ENCODE measurements around the gene RPL28. TPM values are rescaled to one million over a fixed set of nuclear protein-coding genes. Genes with fewer than 3 reads are reported as not detected.

RPL28 gene
- total RNA-seq, 3 donors from 2014 or later (not counting 1 experiment from before 2014, with no cell fraction given): 1,373 to 1,704 (median 1,679) TPM

DNA sequence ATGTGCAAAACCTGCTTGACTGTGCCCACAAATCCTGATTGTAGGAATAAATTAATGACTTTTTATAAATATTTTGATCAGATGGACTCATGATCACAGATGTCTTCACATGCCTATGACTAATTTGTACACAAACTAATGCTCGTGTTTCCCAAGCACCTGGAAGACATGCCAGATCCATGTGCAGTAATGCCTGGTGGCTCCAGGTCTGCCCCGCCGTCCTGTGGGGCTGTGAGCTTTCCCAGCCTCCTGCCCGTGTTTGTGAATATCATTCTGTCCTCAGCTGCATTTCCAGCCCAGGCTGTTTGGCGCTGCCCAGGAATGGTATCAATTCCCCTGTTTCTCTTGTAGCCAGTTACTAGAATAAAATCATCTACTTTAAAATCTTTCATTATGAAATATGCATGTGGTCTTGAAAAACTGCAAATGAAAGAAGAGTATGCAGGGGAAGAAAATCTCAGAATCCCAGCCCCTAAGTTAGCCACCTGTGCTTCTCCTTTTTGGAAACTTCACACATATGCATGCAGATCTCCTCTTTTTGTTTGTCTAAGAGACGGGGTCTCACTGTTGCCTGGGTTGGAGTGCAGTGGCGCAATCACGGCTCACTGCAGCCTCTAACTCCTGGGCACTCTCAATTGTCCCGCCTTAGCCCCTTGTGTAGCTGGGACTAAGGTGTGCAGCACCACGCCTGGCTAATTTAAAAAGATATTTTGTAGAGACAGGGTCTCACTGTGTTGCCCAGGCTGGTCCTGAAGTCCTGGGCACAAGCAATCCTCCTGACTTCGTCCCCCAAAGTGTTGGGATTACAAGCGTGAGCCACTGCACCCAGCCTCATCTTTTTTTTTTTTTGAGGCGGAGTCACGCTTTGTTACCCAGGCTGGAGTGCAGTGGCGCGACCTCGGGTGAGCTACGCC, 6.2 kb downstream of the RPL28 start:
- no peak overlapping the region for H3K27ac Mint-ChIP-seq
- Histone ChIP-seq H3K36me3 (ENCODE audit: control insufficient read depth, insufficient read depth, low read length) (peaks cover 41% of the 10 kb centered on the region), H3K27ac (ENCODE audit: low read length) (no peak overlapping the region), H3K9me3 (ENCODE audit: control insufficient read depth, insufficient read depth, low read length) (no peaks in the 10 kb centered on the region), H3K4me3 (ENCODE audit: low read length) (no peak overlapping the region), H3K27me3 (ENCODE audit: control insufficient read depth, insufficient read depth, low read length) (no peaks in the 10 kb centered on the region), H3K4me1 (ENCODE audit: control insufficient read depth, insufficient read depth, low read length) (peaks cover 35% of the 10 kb centered on the region)
- H3K4me1 Mint-ChIP-seq: peaks cover 17 to 37% of the 10 kb centered on the region in 2 donors
- H3K36me3 Mint-ChIP-seq: no peaks in the 10 kb centered on the region
- DNase-seq: no peak
- H3K9me3 Mint-ChIP-seq: no peaks in the 10 kb centered on the region
- TF ChIP-seq, protein P1, sequence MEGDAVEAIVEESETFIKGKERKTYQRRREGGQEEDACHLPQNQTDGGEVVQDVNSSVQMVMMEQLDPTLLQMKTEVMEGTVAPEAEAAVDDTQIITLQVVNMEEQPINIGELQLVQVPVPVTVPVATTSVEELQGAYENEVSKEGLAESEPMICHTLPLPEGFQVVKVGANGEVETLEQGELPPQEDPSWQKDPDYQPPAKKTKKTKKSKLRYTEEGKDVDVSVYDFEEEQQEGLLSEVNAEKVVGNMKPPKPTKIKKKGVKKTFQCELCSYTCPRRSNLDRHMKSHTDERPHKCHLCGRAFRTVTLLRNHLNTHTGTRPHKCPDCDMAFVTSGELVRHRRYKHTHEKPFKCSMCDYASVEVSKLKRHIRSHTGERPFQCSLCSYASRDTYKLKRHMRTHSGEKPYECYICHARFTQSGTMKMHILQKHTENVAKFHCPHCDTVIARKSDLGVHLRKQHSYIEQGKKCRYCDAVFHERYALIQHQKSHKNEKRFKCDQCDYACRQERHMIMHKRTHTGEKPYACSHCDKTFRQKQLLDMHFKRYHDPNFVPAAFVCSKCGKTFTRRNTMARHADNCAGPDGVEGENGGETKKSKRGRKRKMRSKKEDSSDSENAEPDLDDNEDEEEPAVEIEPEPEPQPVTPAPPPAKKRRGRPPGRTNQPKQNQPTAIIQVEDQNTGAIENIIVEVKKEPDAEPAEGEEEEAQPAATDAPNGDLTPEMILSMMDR (IDR thresholded peaks at IDR 0.05): no peak
- WGBS (ENCODE audit: insufficient coverage): 92% methylated on average over 18 of the region's 18 CpGs
- H3K4me3 Mint-ChIP-seq: no peak overlapping the region
- no peak for ATAC-seq
- H3K27me3 Mint-ChIP-seq (ENCODE audit: low read depth in 2 of 2): no peaks in the 10 kb centered on the region
- intact Hi-C loops (cut with micrococcal nuclease): no loop called here

DNA sequence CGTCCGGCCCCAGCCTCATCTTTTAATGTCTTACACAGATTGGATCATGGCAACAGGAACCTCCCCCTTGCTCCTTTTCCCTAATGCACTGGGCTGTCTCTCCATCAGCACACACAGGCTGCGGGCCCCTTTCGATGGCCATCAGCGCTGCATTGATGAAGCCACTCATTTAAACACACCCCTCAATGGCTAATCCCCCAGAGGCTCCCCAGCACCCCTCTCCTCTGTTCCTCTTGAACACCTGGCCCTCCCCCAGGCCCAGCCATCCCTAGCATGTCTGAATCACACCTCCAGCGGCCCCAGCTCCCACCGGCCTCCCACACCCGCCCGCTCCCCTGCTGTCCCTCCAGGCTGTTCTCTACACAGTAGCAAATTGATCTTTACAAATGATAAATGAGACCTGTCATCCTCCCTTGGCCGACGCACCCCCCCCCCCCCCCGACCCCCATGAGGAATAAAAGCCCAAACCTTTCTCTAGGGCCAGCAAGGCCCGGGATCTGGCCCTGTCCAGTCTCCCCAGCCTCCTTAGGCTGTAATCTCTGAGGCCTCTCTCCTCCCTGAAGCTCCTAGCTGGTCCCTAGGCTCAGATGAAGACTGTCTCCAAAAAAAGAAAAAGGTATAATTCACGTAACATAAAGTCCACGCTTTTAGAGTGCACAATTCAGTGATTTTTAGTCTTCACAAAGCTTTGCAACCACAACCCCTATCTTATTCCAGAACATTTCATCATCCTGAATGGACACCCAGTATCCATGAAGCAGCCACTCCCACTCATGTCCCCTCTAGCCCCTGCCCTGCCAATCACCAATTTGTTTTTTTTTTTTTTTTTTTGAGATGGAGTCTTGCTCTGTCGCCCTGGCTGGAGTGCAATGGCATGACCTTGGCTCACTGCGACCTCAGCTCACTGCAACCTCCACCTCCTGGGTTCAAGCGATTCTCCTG, 7.4 kb downstream of the RPL28 start:
- no peaks in the 10 kb centered on the region for H3K27me3 Mint-ChIP-seq (ENCODE audit: low read depth in 2 of 2)
- TF ChIP-seq, protein P1 (IDR thresholded peaks at IDR 0.05): no peak
- no peak overlapping the region for H3K27ac ChIP-seq (ENCODE audit: low read length)
- DNase-seq (no peak), ATAC-seq (no peak)
- no peak overlapping the region for H3K4me3 ChIP-seq (ENCODE audit: low read length)
- 94% methylated on average over 16 of the region's 18 CpGs for WGBS (ENCODE audit: insufficient coverage)
- no peak overlapping the region for H3K4me3 Mint-ChIP-seq
- H3K36me3 Mint-ChIP-seq: no peaks in the 10 kb centered on the region
- H3K27me3 ChIP-seq (ENCODE audit: control insufficient read depth, insufficient read depth, low read length): no peaks in the 10 kb centered on the region
- H3K36me3 ChIP-seq (ENCODE audit: control insufficient read depth, insufficient read depth, low read length): peaks cover 30% of the 10 kb centered on the region
- peak overlapping the region; percentile 18 to 51 for H3K27ac Mint-ChIP-seq
- no peaks in the 10 kb centered on the region for H3K9me3 ChIP-seq (ENCODE audit: control insufficient read depth, insufficient read depth, low read length)
- intact Hi-C loops (cut with micrococcal nuclease): no loop called here
- H3K4me1 Mint-ChIP-seq: peaks cover 10 to 30% of the 10 kb centered on the region in 2 donors
- no peaks in the 10 kb centered on the region for H3K9me3 Mint-ChIP-seq
- peaks cover 23% of the 10 kb centered on the region for H3K4me1 ChIP-seq (ENCODE audit: control insufficient read depth, insufficient read depth, low read length)

DNA sequence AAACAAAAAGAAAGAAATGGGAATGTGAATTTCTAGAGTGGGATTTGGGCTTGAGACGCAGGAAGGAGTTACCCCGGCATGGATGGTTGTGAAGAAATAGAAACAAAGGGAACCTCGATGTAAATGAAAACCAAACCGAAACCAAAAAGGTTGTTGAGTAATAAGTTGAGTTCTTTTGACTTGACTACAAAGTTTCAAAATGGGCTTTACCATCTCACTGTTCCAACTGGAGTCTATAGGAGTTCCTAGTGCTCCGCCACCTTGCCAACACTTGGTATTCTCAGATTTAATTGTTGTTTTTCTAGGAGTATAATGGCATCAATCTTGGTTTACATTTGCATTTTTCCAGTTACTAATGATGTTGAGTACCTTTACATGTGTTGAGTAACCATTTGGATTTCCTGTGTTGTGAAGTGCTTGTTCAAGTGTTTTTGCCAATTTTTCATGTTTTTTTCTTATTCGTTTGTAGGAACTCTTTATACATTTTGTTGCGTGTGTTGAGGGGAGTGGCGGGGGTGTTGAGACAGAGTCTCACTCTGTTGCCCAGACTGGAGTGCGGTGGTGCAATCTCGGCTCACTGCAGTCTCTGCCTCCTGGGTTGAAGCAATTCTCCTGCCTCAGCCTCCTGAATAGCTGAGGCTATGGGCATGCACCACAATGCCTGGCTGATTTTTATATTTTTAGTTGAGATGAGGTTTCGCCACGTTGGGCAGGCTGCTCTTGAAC, 12.6 kb downstream of the RPL28 start:
- no peak overlapping the region for H3K27ac Mint-ChIP-seq
- H3K27ac ChIP-seq (ENCODE audit: low read length): no peak overlapping the region

More for the DNA sequence above, 12.6 kb downstream of the RPL28 start:
- intact Hi-C loops (cut with micrococcal nuclease): no loop called here
- H3K4me1 ChIP-seq (ENCODE audit: control insufficient read depth, insufficient read depth, low read length): no peaks in the 10 kb centered on the region
- ATAC-seq (no peak), DNase-seq (no peak)
- TF ChIP-seq, protein P1 (IDR thresholded peaks at IDR 0.05): no peak
- peaks cover 4 to 7% of the 10 kb centered on the region in 2 donors for H3K4me1 Mint-ChIP-seq
- 75% methylated on average over 12 of the region's 12 CpGs for WGBS (ENCODE audit: insufficient coverage)
- peaks cover 27% of the 10 kb centered on the region for H3K36me3 ChIP-seq (ENCODE audit: control insufficient read depth, insufficient read depth, low read length)
- no peak overlapping the region for H3K4me3 ChIP-seq (ENCODE audit: low read length)
- no peaks in the 10 kb centered on the region for H3K27me3 Mint-ChIP-seq (ENCODE audit: low read depth in 2 of 2)
- no peaks in the 10 kb centered on the region for H3K9me3 Mint-ChIP-seq
- H3K27me3 ChIP-seq (ENCODE audit: control insufficient read depth, insufficient read depth, low read length): no peaks in the 10 kb centered on the region
- no peak overlapping the region for H3K4me3 Mint-ChIP-seq
- no peaks in the 10 kb centered on the region for H3K9me3 ChIP-seq (ENCODE audit: control insufficient read depth, insufficient read depth, low read length)
- H3K36me3 Mint-ChIP-seq: no peaks in the 10 kb centered on the region

Measured in natural killer cell (primary cell).